HCT116 (cell line): ENCODE data around the gene MAPKAPK5. TPM values are rescaled to one million over a fixed set of nuclear protein-coding genes. Genes with fewer than 3 reads are reported as not detected.
"Not testable (repeated sequence)": the region's sequence is repeated elsewhere in the genome, so short reads cannot be mapped to it uniquely, and the experiment has no call there.

Source experiments
- ATAC-seq: fragments of 200-7000 bp; cut with Tn5 transposase; 2 replicates; pipeline ENCODE4 v1.9.1; 2020; ENCODE audit warnings: mild to moderate bottlenecking, moderate library complexity
- BruUV-seq: library from RNA; stranded (reverse); fragments of 400-500 nt; replicated peaks from 2 replicates; lab custom pipeline; 2021; lab: Mats Ljungman, UMichigan
- CTCF ChIA-PET: fragments of 300-600 bp; sonication (Branson Sonifier 250); formaldehyde crosslinking; loops from one replicate; lab custom pipeline; 2021; ENCODE audit warnings: antibody characterized with exemption; lab: Charles Lee
- POLR2A ChIA-PET: fragments of 300-600, 350-600 bp; sonication (Branson Sonifier 250); formaldehyde crosslinking; loops from one replicate; lab custom pipeline; 2021; ENCODE audit warnings: antibody characterized with exemption; lab: Charles Lee
- RAD21 ChIA-PET, 2 experiments: fragments of 300-600 bp; sonication (Branson Sonifier 250); formaldehyde crosslinking; loops; one replicate each; lab custom pipeline; 2023; ENCODE audit warnings: low total read pairs in 2 of 2; ENCODE audit not compliant: uncharacterized antibody in 2 of 2, unreplicated experiment in 2 of 2, low non-redundant PET in 1 of 2; lab: Charles Lee
- DNase-seq: peaks from one replicate; pipeline ENCODE4 v3.0.0-alpha.2; 2010; ENCODE audit warnings: low read depth, low spot score
- H2AFZ ChIP-seq: fragments of 200-600 bp; shearing (Covaris generic), sonication (generic); 2 replicates; pipeline ENCODE4 v1.6.1; 2017; ENCODE audit warnings: low read depth, mixed run types, mixed read lengths, antibody characterized with exemption, low read length; ENCODE audit not compliant: poor library complexity, severe bottlenecking
- H3K27ac ChIP-seq: 2 replicates; pipeline ENCODE4 v1.5.1; 2012; ENCODE audit warnings: low read depth, low read length
- H3K27me3 ChIP-seq: fragments of 200-600 bp; sonication (generic); 2 replicates; pipeline ENCODE4 v1.6.1; 2016; ENCODE audit warnings: mixed run types, low read length, mixed read lengths; ENCODE audit not compliant: insufficient read depth
- H3K36me3 ChIP-seq, 2 experiments: fragments of 200-500 bp in 1 of 2; fragments of 200-600 bp in 1 of 2; sonication (Bioruptor generic) in 1 of 2; sonication (generic) in 1 of 2; 2 replicates each; pipeline versions ENCODE4 v1.5.1 to v1.6.1; 2014 to 2016; ENCODE audit warnings: low read length in 2 of 2, inconsistent platforms in 1 of 2, mixed read lengths in 1 of 2, mixed run types in 1 of 2; ENCODE audit not compliant: insufficient read depth in 2 of 2, control insufficient read depth in 1 of 2
- H3K4me1 ChIP-seq, 2 experiments: fragments of 200-600 bp in 1 of 2; sonication (generic) in 1 of 2; 2 replicates each; pipeline versions ENCODE4 v1.5.1 to v1.6.1; 2012 to 2017; ENCODE audit warnings: low read length in 2 of 2, inconsistent platforms in 1 of 2, mild to moderate bottlenecking in 1 of 2, mixed read lengths in 1 of 2, mixed run types in 1 of 2, moderate library complexity in 1 of 2; ENCODE audit not compliant: insufficient read depth in 2 of 2, control insufficient read depth in 1 of 2
- H3K4me2 ChIP-seq: fragments of 200-600 bp; sonication (generic); 2 replicates; pipeline ENCODE4 v1.6.1; 2017; ENCODE audit warnings: mixed run types, low read length, mixed read lengths
- H3K4me3 ChIP-seq, 2 experiments: fragments of 200-600 bp in 1 of 2; sonication (generic) in 1 of 2; replicated peaks in 1 of 2; 2 replicates each; pipeline ENCODE4 v1.5.1; 2011 to 2016; ENCODE audit warnings: low read length in 2 of 2, control low read depth in 1 of 2, low read depth in 1 of 2, mild to moderate bottlenecking in 1 of 2, mixed read lengths in 1 of 2, mixed run types in 1 of 2
- H3K79me2 ChIP-seq: fragments of 200-600 bp; sonication (generic); 2 replicates; pipeline ENCODE4 v1.6.1; 2017; ENCODE audit warnings: mild to moderate bottlenecking, mixed run types, low read length, moderate library complexity, mixed read lengths; ENCODE audit not compliant: insufficient read depth
- H3K9ac ChIP-seq: fragments of 200-600 bp; sonication (generic); 2 replicates; pipeline ENCODE4 v1.6.1; 2016; ENCODE audit warnings: low read length, mixed read lengths
- H3K9me2 ChIP-seq: fragments of 200-600 bp; sonication (generic), shearing (Covaris generic); 2 replicates; pipeline ENCODE4 v1.6.1; 2017; ENCODE audit warnings: mixed run types, mild to moderate bottlenecking, moderate library complexity; ENCODE audit not compliant: insufficient read depth
- H3K9me3 ChIP-seq, 2 experiments: fragments of 200-500 bp in 1 of 2; fragments of 200-600 bp in 1 of 2; sonication (Bioruptor generic) in 1 of 2; sonication (generic) in 1 of 2; 2 replicates each; pipeline ENCODE4 v1.6.1; 2014 to 2017; ENCODE audit warnings: low read length in 2 of 2, mixed read lengths in 2 of 2, inconsistent platforms in 1 of 2, low read depth in 1 of 2, mild to moderate bottlenecking in 1 of 2, mixed run types in 1 of 2, moderate library complexity in 1 of 2; ENCODE audit not compliant: control insufficient read depth in 1 of 2, insufficient read depth in 1 of 2
- H4K20me1 ChIP-seq: fragments of 200-600 bp; sonication (generic), shearing (Covaris generic); 2 replicates; pipeline ENCODE4 v1.6.1; 2017; ENCODE audit warnings: mixed run types, mild to moderate bottlenecking, moderate library complexity; ENCODE audit not compliant: insufficient read depth
- YY1 ChIP-seq: IDR thresholded peaks from 2 replicates; pipeline ENCODE4 v1.6.1; 2011; ENCODE audit warnings: low read length, low read depth, moderate library complexity, mild to moderate bottlenecking; ENCODE audit not compliant: insufficient replicate concordance; ENCODE audit errors: extremely low read depth
- intact Hi-C: fragments of 100-400 bp; cut with micrococcal nuclease; formaldehyde crosslinking; loops from 2 replicates; pipeline ENCODE4 v1.10.0; 2022
- total RNA-seq: library from RNA; stranded (reverse); gene quantifications from one replicate; pipeline ENCODE4 v1.2.1, GENCODE V29; 2021; ENCODE audit not compliant: unreplicated experiment
- TF ChIP-seq, protein P1 (sequence below): IDR thresholded peaks from 2 replicates; pipeline ENCODE4 v1.6.1; 2012

MAPKAPK5 gene
- total RNA-seq, 1 experiment from 2014 or later = 57.9 TPM

DNA sequence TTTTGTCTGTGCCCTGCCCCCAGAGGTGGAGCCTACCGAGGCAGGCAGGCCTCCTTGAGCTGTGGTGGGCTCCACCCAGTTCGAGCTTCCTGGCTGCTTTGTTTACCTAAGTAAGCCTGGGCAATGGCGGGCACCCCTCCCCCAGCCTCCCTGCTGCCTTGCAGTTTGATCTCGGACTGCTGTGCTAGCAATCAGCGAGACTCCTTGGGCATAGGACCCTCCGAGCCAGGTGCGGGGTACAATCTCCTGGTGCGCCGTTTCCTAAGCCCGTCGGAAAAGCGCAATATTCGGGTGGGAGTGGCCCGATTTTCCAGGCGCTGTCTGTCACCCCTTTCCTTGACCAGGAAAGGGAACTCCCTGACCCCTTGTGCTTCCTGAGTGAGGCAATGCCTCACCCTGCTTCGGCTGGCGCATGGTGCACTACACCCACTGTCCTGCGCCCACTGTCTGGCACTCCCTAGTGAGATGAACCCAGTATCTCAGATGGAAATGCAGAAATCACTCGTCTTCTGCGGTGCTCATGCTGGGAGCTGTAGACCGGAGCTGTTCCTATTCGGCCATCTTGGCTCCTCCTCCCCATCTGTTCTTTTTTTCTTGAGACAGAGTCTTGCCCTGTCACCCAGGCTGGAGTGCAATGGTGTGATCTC is 7.2 kb upstream of the MAPKAPK5 start:
- H3K4me3 ChIP-seq = peak overlapping the region; percentile 35 to 43
- H3K27me3 ChIP-seq, POLR2A ChIA-PET, intact Hi-C loops, BruUV-seq, H4K20me1 ChIP-seq, H3K36me3 ChIP-seq, H3K79me2 ChIP-seq, H3K9me3 ChIP-seq, DNase-seq, RAD21 ChIA-PET, H2AFZ ChIP-seq, H3K9me2 ChIP-seq: not testable (repeated sequence)
- CTCF ChIA-PET = interaction anchor here (0.8 kb wide), 1 partner anchor 22 kb away, joined by 4 read pairs; no protein-coding TSS in a partner anchor
- H3K4me2 ChIP-seq = peak overlapping the region; percentile 64
- H3K9ac ChIP-seq = peak overlapping the region; percentile 39; the same call in 1 of the 2 replicates
- H3K27ac ChIP-seq = peak overlapping the region; percentile 34; the same call in 1 of the 2 replicates
- peak; percentile 62 for ATAC-seq
- TF ChIP-seq, protein P1, sequence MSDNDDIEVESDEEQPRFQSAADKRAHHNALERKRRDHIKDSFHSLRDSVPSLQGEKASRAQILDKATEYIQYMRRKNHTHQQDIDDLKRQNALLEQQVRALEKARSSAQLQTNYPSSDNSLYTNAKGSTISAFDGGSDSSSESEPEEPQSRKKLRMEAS = 0 out of 2 replicates have a peak, but pooled peaks have one; percentile 37
- TF ChIP-seq YY1 = peak; percentile 32
- TF ChIP-seq, all 23 proteins: peak for 2; not testable (repeated sequence) for 21
- not testable (repeated sequence) for H3K4me1 ChIP-seq

GRCh38 chr12:111835531-111836181 is 6.4 kb upstream of the MAPKAPK5 start:
- intact Hi-C loops, H3K27me3 ChIP-seq, H3K36me3 ChIP-seq, CTCF ChIA-PET, BruUV-seq, RAD21 ChIA-PET, H3K9ac ChIP-seq, H4K20me1 ChIP-seq, H3K4me3 ChIP-seq, H3K9me2 ChIP-seq, DNase-seq, H2AFZ ChIP-seq, POLR2A ChIA-PET, H3K9me3 ChIP-seq: not testable (repeated sequence)
- H3K4me1 ChIP-seq = peaks cover 0 to 15% of the 10 kb centered on the region in 2 experiments; a peak in 2 of 4 replicates
- ATAC-seq = peak; percentile 32; the same call in 1 of the 2 replicates
- peak overlapping the region; percentile 34; the same call in 1 of the 2 replicates for H3K27ac ChIP-seq
- peak overlapping the region; percentile 64 for H3K4me2 ChIP-seq
- peaks cover 12% of the 10 kb centered on the region for H3K79me2 ChIP-seq
